Measurements from ENCODE around the gene PPIA.

Gene PPIA

GRCh38 chr7:44750921-44751571 lies 45.4 kb upstream of the PPIA start:
- no peak for DNase-seq (ENCODE audit: low read depth)
- TF ChIP-seq CTCF (IDR thresholded peaks at IDR 0.05; ENCODE audit: low read depth, low read length, missing control alignments), result no peak
- in situ Hi-C loops (cut with HindIII; ENCODE audit: low sequenced_read_pairs), result no loop called here
- H3K4me3 ChIP-seq (ENCODE audit: low read depth, low read length), result no peak overlapping the region

- in situ Hi-C loops (cut with HindIII; ENCODE audit: low sequenced_read_pairs), result no loop called here
- TF ChIP-seq CTCF (IDR thresholded peaks at IDR 0.05; ENCODE audit: low read depth, low read length, missing control alignments), result no peak
Measured at GRCh38 chr7:44752822-44753221, 43.7 kb upstream of the PPIA start.

GRCh38 chr7:44754802-44755697 lies 41.4 kb upstream of the PPIA start:
- no peak for TF ChIP-seq CTCF (IDR thresholded peaks at IDR 0.05; ENCODE audit: low read depth, low read length, missing control alignments)
- in situ Hi-C loops (cut with HindIII; ENCODE audit: low sequenced_read_pairs), result no loop called here
- no peak overlapping the region for H3K4me3 ChIP-seq (ENCODE audit: low read depth, low read length)
- no peak for DNase-seq (ENCODE audit: low read depth)

More at GRCh38 chr7:44752822-44753221, 43.7 kb upstream of the PPIA start:
- no peak overlapping the region for H3K4me3 ChIP-seq (ENCODE audit: low read depth, low read length)
- no peak for DNase-seq (ENCODE audit: low read depth)

- DNase-seq (ENCODE audit: low read depth), result no peak
Measured at GRCh38 chr7:44755698-44756627, 40.5 kb upstream of the PPIA start.

GRCh38 chr7:44756904-44757303 lies 39.6 kb upstream of the PPIA start:
- DNase-seq (ENCODE audit: low read depth), result no peak
- TF ChIP-seq CTCF (IDR thresholded peaks at IDR 0.05; ENCODE audit: low read depth, low read length, missing control alignments), result no peak
- in situ Hi-C loops (cut with HindIII; ENCODE audit: low sequenced_read_pairs), result no loop called here
- H3K4me3 ChIP-seq (ENCODE audit: low read depth, low read length), result no peak overlapping the region

More at GRCh38 chr7:44755698-44756627, 40.5 kb upstream of the PPIA start:
- no peak for TF ChIP-seq CTCF (IDR thresholded peaks at IDR 0.05; ENCODE audit: low read depth, low read length, missing control alignments)
- in situ Hi-C loops (cut with HindIII; ENCODE audit: low sequenced_read_pairs), result no loop called here
- no peak overlapping the region for H3K4me3 ChIP-seq (ENCODE audit: low read depth, low read length)

- DNase-seq (ENCODE audit: low read depth), result peak; percentile 27
- H3K4me3 ChIP-seq (ENCODE audit: low read depth, low read length), result no peak overlapping the region
- in situ Hi-C loops (cut with HindIII; ENCODE audit: low sequenced_read_pairs), result no loop called here
- no peak for TF ChIP-seq CTCF (IDR thresholded peaks at IDR 0.05; ENCODE audit: low read depth, low read length, missing control alignments)
Measured at GRCh38 chr7:44757311-44757710, 39.2 kb upstream of the PPIA start.
